ENCODE data around the gene FCGR2B.
"Not testable (repeated sequence)": the region's sequence is repeated elsewhere in the genome, so short reads cannot be mapped to it uniquely, and the experiment has no call there.

DNA sequence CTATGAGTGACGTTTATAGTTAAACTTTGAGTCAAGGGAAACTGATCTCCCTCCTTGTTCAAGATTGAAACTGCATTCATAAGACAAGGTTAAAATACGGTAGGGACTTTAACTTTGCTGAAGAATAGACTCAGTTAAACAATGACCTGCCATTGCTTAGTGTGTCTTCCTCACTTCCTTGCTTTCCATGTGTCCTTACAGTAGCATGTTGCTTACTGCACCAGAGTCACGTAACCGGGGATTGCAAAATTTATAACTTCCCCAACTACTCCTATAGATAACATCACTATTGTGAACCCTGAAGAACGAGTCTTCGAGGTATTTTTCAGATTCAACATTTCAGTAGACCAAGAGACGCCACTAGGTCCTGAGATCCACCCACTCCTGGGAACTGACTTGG, 9.4 kb upstream of the FCGR2B start:
- TF ChIP-seq, protein P1, sequence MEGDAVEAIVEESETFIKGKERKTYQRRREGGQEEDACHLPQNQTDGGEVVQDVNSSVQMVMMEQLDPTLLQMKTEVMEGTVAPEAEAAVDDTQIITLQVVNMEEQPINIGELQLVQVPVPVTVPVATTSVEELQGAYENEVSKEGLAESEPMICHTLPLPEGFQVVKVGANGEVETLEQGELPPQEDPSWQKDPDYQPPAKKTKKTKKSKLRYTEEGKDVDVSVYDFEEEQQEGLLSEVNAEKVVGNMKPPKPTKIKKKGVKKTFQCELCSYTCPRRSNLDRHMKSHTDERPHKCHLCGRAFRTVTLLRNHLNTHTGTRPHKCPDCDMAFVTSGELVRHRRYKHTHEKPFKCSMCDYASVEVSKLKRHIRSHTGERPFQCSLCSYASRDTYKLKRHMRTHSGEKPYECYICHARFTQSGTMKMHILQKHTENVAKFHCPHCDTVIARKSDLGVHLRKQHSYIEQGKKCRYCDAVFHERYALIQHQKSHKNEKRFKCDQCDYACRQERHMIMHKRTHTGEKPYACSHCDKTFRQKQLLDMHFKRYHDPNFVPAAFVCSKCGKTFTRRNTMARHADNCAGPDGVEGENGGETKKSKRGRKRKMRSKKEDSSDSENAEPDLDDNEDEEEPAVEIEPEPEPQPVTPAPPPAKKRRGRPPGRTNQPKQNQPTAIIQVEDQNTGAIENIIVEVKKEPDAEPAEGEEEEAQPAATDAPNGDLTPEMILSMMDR (IDR thresholded peaks at IDR 0.05; ENCODE audit: extremely low read depth in 1 of 2, insufficient read depth in 1 of 2, low read depth in 1 of 2, low read length in 2 of 2): not testable (repeated sequence)
- TF ChIP-seq POLR2A (IDR thresholded peaks at IDR 0.05; ENCODE audit: low read depth, low read length): not testable (repeated sequence)

All from endothelial cell of umbilical vein (primary cell).